ENCODE results near the gene SARDH. TPM values are rescaled to one million over a fixed set of nuclear protein-coding genes. Genes with fewer than 3 reads are reported as not detected.

Gene SARDH
- total RNA-seq, 1 experiment from 2014 or later, result 9.9 TPM

- Histone ChIP-seq H4K20me1 (ENCODE audit: insufficient read depth) (no peaks in the 10 kb centered on the region), H3K27ac (no peak overlapping the region), H3K4me2 (no peak overlapping the region), H3K9me2 (ENCODE audit: insufficient read depth) (no peaks in the 10 kb centered on the region), H3K27me3 (ENCODE audit: insufficient read depth, low read depth) (no peaks in the 10 kb centered on the region), H3K4me1 (replicated peaks; ENCODE audit: insufficient read depth) (no peaks in the 10 kb centered on the region), H2AFZ (no peak overlapping the region), H3K9me3 (ENCODE audit: insufficient read depth, low read depth) (peaks cover 5% of the 10 kb centered on the region), H3K79me2 (ENCODE audit: low read depth) (no peaks in the 10 kb centered on the region), H3F3A (ENCODE audit: insufficient read depth, low read depth) (no peaks in the 10 kb centered on the region; the same call in 1 of the 2 replicates), H3K36me3 (ENCODE audit: low read depth) (peaks cover 16% of the 10 kb centered on the region; the same call in 1 of the 2 replicates), H3K4me3 (no peak overlapping the region)
- no peak for DNase-seq
- ChIA-PET POLR2A (ENCODE audit: unreplicated experiment) (no interaction called here), CTCF (interaction anchor here (0.6 to 1.1 kb wide), 3 partner anchors 12 to 260 kb away, joined by 3 to 9 read pairs (median 4); no protein-coding TSS in a partner anchor)
- BruUV-seq (replicated peaks), result no TSS peak
- intact Hi-C loops (cut with micrococcal nuclease; ENCODE audit: unreplicated experiment), result no loop called here
- TF ChIP-seq CTCF (conservative IDR thresholded peaks at IDR 0.05) (no peak), EZH2 (IDR thresholded peaks at IDR 0.05; ENCODE audit: low read depth) (no peak)
Observed at GRCh38 chr9:133770076-133770777, 32.1 kb upstream of the SARDH start.

- BruUV-seq (replicated peaks), result no TSS peak
- Histone ChIP-seq H3K36me3 (ENCODE audit: low read depth) (peaks cover 12% of the 10 kb centered on the region; the same call in 1 of the 2 replicates), H3K79me2 (ENCODE audit: low read depth) (no peaks in the 10 kb centered on the region), H3K27ac (no peak overlapping the region), H2AFZ (no peak overlapping the region), H3K27me3 (ENCODE audit: insufficient read depth, low read depth) (no peaks in the 10 kb centered on the region), H3K4me2 (no peak overlapping the region), H3K4me1 (replicated peaks; ENCODE audit: insufficient read depth) (no peaks in the 10 kb centered on the region), H4K20me1 (ENCODE audit: insufficient read depth) (no peaks in the 10 kb centered on the region), H3K9me2 (ENCODE audit: insufficient read depth) (no peaks in the 10 kb centered on the region), H3K4me3 (no peak overlapping the region), H3K9me3 (ENCODE audit: insufficient read depth, low read depth) (peaks cover 5% of the 10 kb centered on the region), H3F3A (ENCODE audit: insufficient read depth, low read depth) (no peaks in the 10 kb centered on the region; the same call in 1 of the 2 replicates)
- TF ChIP-seq CTCF (conservative IDR thresholded peaks at IDR 0.05), result no peak
- no peak for TF ChIP-seq EZH2 (IDR thresholded peaks at IDR 0.05; ENCODE audit: low read depth)
- POLR2A ChIA-PET (ENCODE audit: unreplicated experiment), result no interaction called here
- intact Hi-C loops (cut with micrococcal nuclease; ENCODE audit: unreplicated experiment), result no loop called here
- CTCF ChIA-PET, result interaction anchor here (1.1 kb wide), 1 partner anchor 13 kb away, joined by 3 read pairs; no protein-coding TSS in a partner anchor
- DNase-seq, result no peak
Observed at GRCh38 chr9:133769511-133770075, 31.4 kb upstream of the SARDH start.

GRCh38 chr9:133768859-133769510 is 30.8 kb upstream of the SARDH start:
- Histone ChIP-seq H4K20me1 (ENCODE audit: insufficient read depth) (no peaks in the 10 kb centered on the region), H3K27me3 (ENCODE audit: insufficient read depth, low read depth) (no peaks in the 10 kb centered on the region), H3F3A (ENCODE audit: insufficient read depth, low read depth) (no peaks in the 10 kb centered on the region; the same call in 1 of the 2 replicates), H3K9me2 (ENCODE audit: insufficient read depth) (no peaks in the 10 kb centered on the region), H3K4me2 (no peak overlapping the region), H3K4me1 (replicated peaks; ENCODE audit: insufficient read depth) (no peaks in the 10 kb centered on the region), H3K36me3 (ENCODE audit: low read depth) (0 out of 2 replicates have a peak, but pooled peaks cover 6% of the 10 kb centered on the region), H3K4me3 (no peak overlapping the region), H3K9me3 (ENCODE audit: insufficient read depth, low read depth) (peaks cover 5% of the 10 kb centered on the region; the same call in 1 of the 2 replicates), H2AFZ (no peak overlapping the region), H3K27ac (no peak overlapping the region), H3K79me2 (ENCODE audit: low read depth) (no peaks in the 10 kb centered on the region)
- intact Hi-C loops (cut with micrococcal nuclease; ENCODE audit: unreplicated experiment), result no loop called here
- TF ChIP-seq CTCF (conservative IDR thresholded peaks at IDR 0.05) (no peak), EZH2 (IDR thresholded peaks at IDR 0.05; ENCODE audit: low read depth) (no peak)
- no TSS peak for BruUV-seq (replicated peaks)
- CTCF ChIA-PET, result interaction anchor here (1.1 kb wide), 1 partner anchor 13 kb away, joined by 3 read pairs; no protein-coding TSS in a partner anchor
- POLR2A ChIA-PET (ENCODE audit: unreplicated experiment), result no interaction called here
- no peak for DNase-seq

All from PC-9 (cell line).